Measurements from ENCODE around the gene PLS3. TPM values are rescaled to one million over a fixed set of nuclear protein-coding genes. Genes with fewer than 3 reads are reported as not detected.

PLS3 gene
- total and polyA plus RNA-seq, 2 of the 4 experiments (the other 2 are of a cell fraction) = 158 to 252 TPM

GRCh38 chrX:115521741-115522140 lies 39.2 kb upstream of the PLS3 start:
- DNase-seq = peak; percentile 12
- BruUV-seq (replicated peaks) = no TSS peak

More at GRCh38 chrX:115521741-115522140, 39.2 kb upstream of the PLS3 start:
- H3K18ac ChIP-seq (ENCODE audit: low read depth, low read length) = no peak overlapping the region
- H3K36me3 ChIP-seq (ENCODE audit: control insufficient read depth, insufficient read depth, low read length) = no peaks in the 10 kb centered on the region
- TF ChIP-seq FOS (IDR thresholded peaks at IDR 0.05; ENCODE audit: low read depth, low read length) = no peak
- no peak for TF ChIP-seq RAD21 (IDR thresholded peaks at IDR 0.05; ENCODE audit: low read length)
- no peak for TF ChIP-seq MAFK (IDR thresholded peaks at IDR 0.05; ENCODE audit: low read depth, low read length)
- TF ChIP-seq MAZ (IDR thresholded peaks at IDR 0.05; ENCODE audit: borderline replicate concordance, low read depth, low read length) = no peak
- no peak for TF ChIP-seq CTCF (conservative IDR thresholded peaks at IDR 0.05; ENCODE audit: low read depth, low read length)
- TF ChIP-seq RFX5 (IDR thresholded peaks at IDR 0.05; ENCODE audit: low read depth, low read length) = no peak
- TF ChIP-seq POLR2A (IDR thresholded peaks at IDR 0.05; ENCODE audit: low read depth, low read length) = no peak
- TF ChIP-seq MXI1 (IDR thresholded peaks at IDR 0.05; ENCODE audit: borderline replicate concordance, low read depth, low read length) = no peak
- no peak for TF ChIP-seq ELK1 (IDR thresholded peaks at IDR 0.05; ENCODE audit: borderline replicate concordance, low read depth, low read length)
- no peak for TF ChIP-seq CHD1 (IDR thresholded peaks at IDR 0.05; ENCODE audit: low read depth, low read length)
- TF ChIP-seq CEBPB (IDR thresholded peaks at IDR 0.05; ENCODE audit: low read depth, low read length) = no peak
- no peak for TF ChIP-seq BHLHE40 (IDR thresholded peaks at IDR 0.05; ENCODE audit: low read depth, low read length)
- no peak for TF ChIP-seq RCOR1 (IDR thresholded peaks at IDR 0.05; ENCODE audit: insufficient replicate concordance, low read length)
- TF ChIP-seq SMC3 (IDR thresholded peaks at IDR 0.05; ENCODE audit: low read depth, low read length) = no peak
- no peak for TF ChIP-seq NFE2L2 (IDR thresholded peaks at IDR 0.05; ENCODE audit: low read depth, low read length)
- TF ChIP-seq USF2 (IDR thresholded peaks at IDR 0.05; ENCODE audit: low read depth, low read length) = no peak
- no peak overlapping the region for H2BK120ac ChIP-seq (ENCODE audit: low read depth, low read length)
- in situ Hi-C loops (cut with MboI; ENCODE audit: low sequenced_read_pairs) = no loop called here
- no peak overlapping the region for H3K56ac ChIP-seq (ENCODE audit: extremely low read depth, insufficient read depth, low read length)
- no peak overlapping the region for H3K23ac ChIP-seq (ENCODE audit: low read depth, low read length)
- H2BK20ac ChIP-seq (ENCODE audit: low read depth, low read length) = no peak overlapping the region
- dilution Hi-C loops (cut with HindIII; ENCODE audit: low sequenced_read_pairs, unreplicated experiment) = no loop called here
- H3K9me1 ChIP-seq (ENCODE audit: insufficient read depth, low read length) = no peaks in the 10 kb centered on the region
- H4K8ac ChIP-seq (ENCODE audit: low read depth in 2 of 2, low read length in 2 of 2) = no peak overlapping the region
- H2AK9ac ChIP-seq (replicated peaks; ENCODE audit: low read depth, low read length, poor library complexity) = no peak overlapping the region
- no peak overlapping the region for H4K5ac ChIP-seq (ENCODE audit: low read depth, low read length)
- H4K20me1 ChIP-seq (ENCODE audit: insufficient read depth, low read length) = no peaks in the 10 kb centered on the region
- no peak overlapping the region for H3K4ac ChIP-seq (ENCODE audit: low read depth, low read length)
- H3K4me2 ChIP-seq (ENCODE audit: low read depth, low read length) = no peak overlapping the region
- ATAC-seq (ENCODE audit: low read depth) = peak; percentile 32; the same call in 1 of the 2 replicates
- WGBS, 2 experiments (ENCODE audit: extremely low coverage in 2 of 2, insufficient read length in 1 of 2) = no CpG with 5 or more reads among the region's 1 CpG
- H3K27me3 ChIP-seq (ENCODE audit: control insufficient read depth, insufficient read depth, low read length) = no peaks in the 10 kb centered on the region; the same call in 1 of the 2 replicates
- H4K91ac ChIP-seq (ENCODE audit: insufficient read depth, low read depth, low read length) = no peak overlapping the region
- no peak overlapping the region for H3K27ac ChIP-seq (ENCODE audit: insufficient read depth, low read length)
- no peak overlapping the region for H3K14ac ChIP-seq (replicated peaks; ENCODE audit: low read depth, low read length)
- H3K9me3 ChIP-seq (ENCODE audit: control insufficient read depth, insufficient read depth, low read length) = no peaks in the 10 kb centered on the region
- no peaks in the 10 kb centered on the region for H3K79me1 ChIP-seq (ENCODE audit: low read depth in 1 of 2, low read length in 2 of 2)
- CTCF ChIA-PET = no interaction called here
- H3K4me3 ChIP-seq (ENCODE audit: insufficient read depth, low read depth, low read length) = no peak overlapping the region
- H2BK5ac ChIP-seq (ENCODE audit: low read depth, low read length, poor library complexity, severe bottlenecking) = no peak overlapping the region
- no peak overlapping the region for H2BK15ac ChIP-seq (ENCODE audit: low read depth, low read length)
- POLR2A ChIA-PET (ENCODE audit: unreplicated experiment) = no interaction called here
- no peak overlapping the region for H2AFZ ChIP-seq (replicated peaks; ENCODE audit: low read length, poor library complexity)
- no peaks in the 10 kb centered on the region for H3K4me1 ChIP-seq (ENCODE audit: control insufficient read depth, insufficient read depth, low read length)
- no peak overlapping the region for H3K9ac ChIP-seq (ENCODE audit: low read depth, low read length)
- H2AK5ac ChIP-seq (ENCODE audit: low read depth, low read length) = no peak overlapping the region
- intact Hi-C loops (cut with micrococcal nuclease) = no loop called here

Measured in IMR-90 (cell line).